ENCODE measurements around the gene SGK1.
A peak's percentile ranks its signal among the peaks of the same experiment; 100 is the strongest.
"Not testable (repeated sequence)": the region's sequence is repeated elsewhere in the genome, so short reads cannot be mapped to it uniquely, and the experiment has no call there.

The SGK1 gene

GRCh38 chr6:134318974-134319281, 1.0 kb upstream of the SGK1 start:
- Mint-ChIP-seq H3K36me3 (ENCODE audit: low read depth) (peaks cover 12% of the 10 kb centered on the region), H3K4me3 (no peak overlapping the region), H3K4me1 (ENCODE audit: low read depth) (peaks cover 22% of the 10 kb centered on the region), H3K9me3 (peaks cover 12% of the 10 kb centered on the region), H3K27ac (no peak overlapping the region), H3K27me3 (ENCODE audit: low read depth) (peaks cover 32% of the 10 kb centered on the region)

GRCh38 chr6:134318236-134318973, 493 bp upstream of the SGK1 start:
- peaks cover 12% of the 10 kb centered on the region for H3K9me3 Mint-ChIP-seq
- peaks cover 23% of the 10 kb centered on the region for H3K4me1 Mint-ChIP-seq (ENCODE audit: low read depth)
- peaks cover 35% of the 10 kb centered on the region for H3K27me3 Mint-ChIP-seq (ENCODE audit: low read depth)
- peaks cover 11% of the 10 kb centered on the region for H3K36me3 Mint-ChIP-seq (ENCODE audit: low read depth)
- no peak overlapping the region for H3K27ac Mint-ChIP-seq
- peak overlapping the region; percentile 85 for H3K4me3 Mint-ChIP-seq

GRCh38 chr6:134316733-134317431, 1.0 kb downstream of the SGK1 start:
- H3K9me3 Mint-ChIP-seq = peaks cover 12% of the 10 kb centered on the region
- peaks cover 12% of the 10 kb centered on the region for H3K36me3 Mint-ChIP-seq (ENCODE audit: low read depth)
- peaks cover 26% of the 10 kb centered on the region for H3K4me1 Mint-ChIP-seq (ENCODE audit: low read depth)
- no peak overlapping the region for H3K27ac Mint-ChIP-seq
- peak overlapping the region; percentile 85 for H3K4me3 Mint-ChIP-seq
- peaks cover 42% of the 10 kb centered on the region for H3K27me3 Mint-ChIP-seq (ENCODE audit: low read depth)

- Mint-ChIP-seq H3K4me3 (peak overlapping the region; percentile 54), H3K27ac (no peak overlapping the region), H3K27me3 (ENCODE audit: low read depth) (peaks cover 45% of the 10 kb centered on the region), H3K4me1 (ENCODE audit: low read depth) (peaks cover 26% of the 10 kb centered on the region), H3K36me3 (ENCODE audit: low read depth) (peaks cover 12% of the 10 kb centered on the region), H3K9me3 (peaks cover 12% of the 10 kb centered on the region)
These were observed 1.9 kb downstream of the SGK1 start for GRCh38 chr6:134315974-134316441.

GRCh38 chr6:134315189-134315588, 2.7 kb downstream of the SGK1 start:
- Mint-ChIP-seq H3K4me3 (no peak overlapping the region), H3K9me3 (peaks cover 12% of the 10 kb centered on the region), H3K4me1 (ENCODE audit: low read depth) (peaks cover 26% of the 10 kb centered on the region), H3K36me3 (ENCODE audit: low read depth) (peaks cover 12% of the 10 kb centered on the region), H3K27me3 (ENCODE audit: low read depth) (peaks cover 45% of the 10 kb centered on the region), H3K27ac (no peak overlapping the region)

GRCh38 chr6:134314006-134314821, 3.7 kb downstream of the SGK1 start:
- peaks cover 2% of the 10 kb centered on the region for H3K9me3 Mint-ChIP-seq
- H3K4me1 Mint-ChIP-seq (ENCODE audit: low read depth) = peaks cover 26% of the 10 kb centered on the region
- H3K27me3 Mint-ChIP-seq (ENCODE audit: low read depth) = peaks cover 45% of the 10 kb centered on the region
- peaks cover 6% of the 10 kb centered on the region for H3K36me3 Mint-ChIP-seq (ENCODE audit: low read depth)
- no peak overlapping the region for H3K27ac Mint-ChIP-seq
- H3K4me3 Mint-ChIP-seq = no peak overlapping the region

- Mint-ChIP-seq H3K27me3 (ENCODE audit: low read depth) (peaks cover 26% of the 10 kb centered on the region), H3K27ac (no peak overlapping the region), H3K9me3 (no peaks in the 10 kb centered on the region), H3K36me3 (ENCODE audit: low read depth) (peaks cover 1% of the 10 kb centered on the region), H3K4me1 (ENCODE audit: low read depth) (peaks cover 18% of the 10 kb centered on the region), H3K4me3 (no peak overlapping the region)
These were observed 5.8 kb downstream of the SGK1 start for GRCh38 chr6:134312038-134312660.

- H3K36me3 Mint-ChIP-seq (ENCODE audit: low read depth) = peaks cover 1% of the 10 kb centered on the region
- H3K4me3 Mint-ChIP-seq = no peak overlapping the region
- no peak overlapping the region for H3K27ac Mint-ChIP-seq
- no peaks in the 10 kb centered on the region for H3K9me3 Mint-ChIP-seq
- H3K4me1 Mint-ChIP-seq (ENCODE audit: low read depth) = peaks cover 10% of the 10 kb centered on the region
- peaks cover 23% of the 10 kb centered on the region for H3K27me3 Mint-ChIP-seq (ENCODE audit: low read depth)
These were observed 7.1 kb downstream of the SGK1 start for GRCh38 chr6:134310817-134311216.

- Mint-ChIP-seq H3K4me3 (no peak overlapping the region), H3K27me3 (ENCODE audit: low read depth) (peaks cover 23% of the 10 kb centered on the region), H3K27ac (no peak overlapping the region), H3K9me3 (no peaks in the 10 kb centered on the region), H3K36me3 (ENCODE audit: low read depth) (peaks cover 1% of the 10 kb centered on the region), H3K4me1 (ENCODE audit: low read depth) (peaks cover 11% of the 10 kb centered on the region)
These were observed 7.8 kb downstream of the SGK1 start for GRCh38 chr6:134309983-134310605.

GRCh38 chr6:134309227-134309626, 8.7 kb downstream of the SGK1 start:
- H3K4me1 Mint-ChIP-seq (ENCODE audit: low read depth) = peaks cover 16% of the 10 kb centered on the region

GRCh38 chr6:134308800-134309199, 9.1 kb downstream of the SGK1 start:
- Mint-ChIP-seq H3K4me3 (no peak overlapping the region), H3K36me3 (ENCODE audit: low read depth) (peaks cover 1% of the 10 kb centered on the region), H3K9me3 (no peaks in the 10 kb centered on the region)

More at GRCh38 chr6:134309227-134309626, 8.7 kb downstream of the SGK1 start:
- H3K36me3 Mint-ChIP-seq (ENCODE audit: low read depth) = peaks cover 1% of the 10 kb centered on the region
- no peak overlapping the region for H3K4me3 Mint-ChIP-seq
- no peaks in the 10 kb centered on the region for H3K9me3 Mint-ChIP-seq
- peaks cover 16% of the 10 kb centered on the region for H3K27me3 Mint-ChIP-seq (ENCODE audit: low read depth)
- H3K27ac Mint-ChIP-seq = no peak overlapping the region

GRCh38 chr6:134307870-134308269, 10.0 kb downstream of the SGK1 start:
- Mint-ChIP-seq H3K27me3 (ENCODE audit: low read depth) (peaks cover 5% of the 10 kb centered on the region), H3K4me1 (ENCODE audit: low read depth) (peaks cover 12% of the 10 kb centered on the region), H3K9me3 (no peaks in the 10 kb centered on the region), H3K27ac (no peak overlapping the region), H3K36me3 (ENCODE audit: low read depth) (no peaks in the 10 kb centered on the region), H3K4me3 (no peak overlapping the region)

More at GRCh38 chr6:134308800-134309199, 9.1 kb downstream of the SGK1 start:
- Mint-ChIP-seq H3K27me3 (ENCODE audit: low read depth) (peaks cover 11% of the 10 kb centered on the region), H3K4me1 (ENCODE audit: low read depth) (peaks cover 16% of the 10 kb centered on the region), H3K27ac (no peak overlapping the region)

- Mint-ChIP-seq H3K9me3 (no peaks in the 10 kb centered on the region), H3K27me3 (ENCODE audit: low read depth) (peaks cover 5% of the 10 kb centered on the region), H3K27ac (no peak overlapping the region)
These were observed 10.8 kb downstream of the SGK1 start for GRCh38 chr6:134307075-134307474.

GRCh38 chr6:134304381-134304780, 13.5 kb downstream of the SGK1 start:
- H3K27me3 Mint-ChIP-seq (ENCODE audit: low read depth); H3K36me3 Mint-ChIP-seq (ENCODE audit: low read depth); H3K4me3 Mint-ChIP-seq; H3K27ac Mint-ChIP-seq; H3K9me3 Mint-ChIP-seq: not testable (repeated sequence)
- H3K4me1 Mint-ChIP-seq (ENCODE audit: low read depth) = peaks cover 20% of the 10 kb centered on the region

More at GRCh38 chr6:134307075-134307474, 10.8 kb downstream of the SGK1 start:
- no peaks in the 10 kb centered on the region for H3K36me3 Mint-ChIP-seq (ENCODE audit: low read depth)
- H3K4me3 Mint-ChIP-seq = no peak overlapping the region
- peaks cover 12% of the 10 kb centered on the region for H3K4me1 Mint-ChIP-seq (ENCODE audit: low read depth)

Data from T-helper 1 cell treated with Interleukin-12 subunit alpha and Interleukin-12 subunit beta and Interleukin-4 antibody, amounts not matched to agents 30 μg/mL and 1 μg/mL, for 36 hours (primary cell).